Suprapubic skin (tissue), 3 donors: ENCODE data around the gene PCED1B.

Experiments used
- EP300 ChIP-seq: sonication (generic); formaldehyde crosslinking; IDR thresholded peaks from one replicate; pipeline ENCODE4 v1.6.1; 2017; ENCODE audit warnings: antibody characterized with exemption
- POLR2A ChIP-seq, 2 donors: fragments of 450-650 bp; IDR thresholded peaks; one replicate each; pipeline ENCODE4 v1.6.1; 2017; ENCODE audit warnings: antibody characterized with exemption in 2 of 2, mild to moderate bottlenecking in 2 of 2, moderate library complexity in 2 of 2
- TF ChIP-seq, protein P1 (sequence below), 2 donors: fragments of 200-600 bp in 1 of 2; fragments of 450-650 bp in 1 of 2; sonication (generic) in 1 of 2; IDR thresholded peaks; one replicate each; pipeline ENCODE4 v1.5.1; 2016 to 2019; ENCODE audit warnings: antibody characterized with exemption in 2 of 2, mild to moderate bottlenecking in 1 of 2, moderate library complexity in 1 of 2

- TF ChIP-seq, protein P1, sequence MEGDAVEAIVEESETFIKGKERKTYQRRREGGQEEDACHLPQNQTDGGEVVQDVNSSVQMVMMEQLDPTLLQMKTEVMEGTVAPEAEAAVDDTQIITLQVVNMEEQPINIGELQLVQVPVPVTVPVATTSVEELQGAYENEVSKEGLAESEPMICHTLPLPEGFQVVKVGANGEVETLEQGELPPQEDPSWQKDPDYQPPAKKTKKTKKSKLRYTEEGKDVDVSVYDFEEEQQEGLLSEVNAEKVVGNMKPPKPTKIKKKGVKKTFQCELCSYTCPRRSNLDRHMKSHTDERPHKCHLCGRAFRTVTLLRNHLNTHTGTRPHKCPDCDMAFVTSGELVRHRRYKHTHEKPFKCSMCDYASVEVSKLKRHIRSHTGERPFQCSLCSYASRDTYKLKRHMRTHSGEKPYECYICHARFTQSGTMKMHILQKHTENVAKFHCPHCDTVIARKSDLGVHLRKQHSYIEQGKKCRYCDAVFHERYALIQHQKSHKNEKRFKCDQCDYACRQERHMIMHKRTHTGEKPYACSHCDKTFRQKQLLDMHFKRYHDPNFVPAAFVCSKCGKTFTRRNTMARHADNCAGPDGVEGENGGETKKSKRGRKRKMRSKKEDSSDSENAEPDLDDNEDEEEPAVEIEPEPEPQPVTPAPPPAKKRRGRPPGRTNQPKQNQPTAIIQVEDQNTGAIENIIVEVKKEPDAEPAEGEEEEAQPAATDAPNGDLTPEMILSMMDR (IDR thresholded peaks at IDR 0.05): no peak
- TF ChIP-seq POLR2A (IDR thresholded peaks at IDR 0.05) (no peak), EP300 (no peak)
Observed at GRCh38 chr12:47091009-47091408, 11.6 kb downstream of the PCED1B start.
